Measurements from ENCODE around the gene PICALM.

PICALM gene

DNA sequence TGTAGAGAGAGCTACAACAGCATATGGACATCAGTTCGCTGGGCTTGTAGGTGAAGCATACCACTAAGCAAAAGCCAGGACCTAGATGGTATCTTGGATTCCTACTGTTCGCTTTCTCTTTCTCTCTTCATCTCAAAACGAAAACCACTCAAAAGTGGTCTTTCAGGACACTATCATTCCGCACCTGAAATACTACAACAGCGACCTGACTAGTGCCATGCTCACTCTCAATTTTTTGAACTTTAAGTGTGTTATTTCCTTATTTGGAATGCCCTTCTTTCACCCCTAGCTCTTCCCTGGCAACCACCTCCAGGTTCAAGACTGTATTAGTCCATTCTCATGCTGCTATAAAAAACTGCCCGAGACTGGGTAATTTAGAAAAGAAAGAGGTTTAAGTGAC lies 154.5 kb downstream of the PICALM start:
- TF ChIP-seq, protein P1, sequence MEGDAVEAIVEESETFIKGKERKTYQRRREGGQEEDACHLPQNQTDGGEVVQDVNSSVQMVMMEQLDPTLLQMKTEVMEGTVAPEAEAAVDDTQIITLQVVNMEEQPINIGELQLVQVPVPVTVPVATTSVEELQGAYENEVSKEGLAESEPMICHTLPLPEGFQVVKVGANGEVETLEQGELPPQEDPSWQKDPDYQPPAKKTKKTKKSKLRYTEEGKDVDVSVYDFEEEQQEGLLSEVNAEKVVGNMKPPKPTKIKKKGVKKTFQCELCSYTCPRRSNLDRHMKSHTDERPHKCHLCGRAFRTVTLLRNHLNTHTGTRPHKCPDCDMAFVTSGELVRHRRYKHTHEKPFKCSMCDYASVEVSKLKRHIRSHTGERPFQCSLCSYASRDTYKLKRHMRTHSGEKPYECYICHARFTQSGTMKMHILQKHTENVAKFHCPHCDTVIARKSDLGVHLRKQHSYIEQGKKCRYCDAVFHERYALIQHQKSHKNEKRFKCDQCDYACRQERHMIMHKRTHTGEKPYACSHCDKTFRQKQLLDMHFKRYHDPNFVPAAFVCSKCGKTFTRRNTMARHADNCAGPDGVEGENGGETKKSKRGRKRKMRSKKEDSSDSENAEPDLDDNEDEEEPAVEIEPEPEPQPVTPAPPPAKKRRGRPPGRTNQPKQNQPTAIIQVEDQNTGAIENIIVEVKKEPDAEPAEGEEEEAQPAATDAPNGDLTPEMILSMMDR (IDR thresholded peaks at IDR 0.05; ENCODE audit: low read depth, low read length): no peak
- TF ChIP-seq MYC (IDR thresholded peaks at IDR 0.05; ENCODE audit: low read depth, low read length) (no peak), POLR2A (IDR thresholded peaks at IDR 0.05; ENCODE audit: extremely low read depth, insufficient read length) (no peak)
- TF ChIP-seq, protein P2, sequence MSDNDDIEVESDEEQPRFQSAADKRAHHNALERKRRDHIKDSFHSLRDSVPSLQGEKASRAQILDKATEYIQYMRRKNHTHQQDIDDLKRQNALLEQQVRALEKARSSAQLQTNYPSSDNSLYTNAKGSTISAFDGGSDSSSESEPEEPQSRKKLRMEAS (IDR thresholded peaks at IDR 0.05; ENCODE audit: low read depth, low read length): no peak
- no peak for DNase-seq (ENCODE audit: low read depth)
- no peak overlapping the region for H3K4me3 ChIP-seq (ENCODE audit: low read depth, low read length)

DNA sequence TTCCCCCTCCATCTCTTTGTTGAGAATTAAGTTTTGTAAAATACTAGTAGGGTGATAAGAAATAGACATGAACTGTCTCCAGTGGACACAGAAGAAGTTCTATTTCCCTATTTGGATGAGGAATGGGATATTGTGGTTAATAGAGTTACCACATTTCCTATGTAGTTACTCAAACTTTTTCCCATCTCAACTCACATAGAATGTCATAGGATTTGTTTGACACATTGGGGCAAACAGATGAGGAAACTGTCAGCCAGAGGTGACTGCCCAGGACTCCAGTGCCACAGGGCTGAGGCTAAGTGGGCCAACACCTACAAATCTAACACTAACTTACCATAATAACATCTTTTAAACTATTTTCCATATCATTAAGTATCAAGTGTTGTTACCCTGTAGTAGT lies 155.4 kb downstream of the PICALM start:
- no peak overlapping the region for H3K4me3 ChIP-seq (ENCODE audit: low read depth, low read length)
- DNase-seq (ENCODE audit: low read depth): peak; percentile 28
- TF ChIP-seq POLR2A (IDR thresholded peaks at IDR 0.05; ENCODE audit: extremely low read depth, insufficient read length) (no peak), MYC (IDR thresholded peaks at IDR 0.05; ENCODE audit: low read depth, low read length) (no peak)
- TF ChIP-seq, protein P2 (IDR thresholded peaks at IDR 0.05; ENCODE audit: low read depth, low read length): no peak
- TF ChIP-seq, protein P1 (IDR thresholded peaks at IDR 0.05; ENCODE audit: low read depth, low read length): no peak

DNA sequence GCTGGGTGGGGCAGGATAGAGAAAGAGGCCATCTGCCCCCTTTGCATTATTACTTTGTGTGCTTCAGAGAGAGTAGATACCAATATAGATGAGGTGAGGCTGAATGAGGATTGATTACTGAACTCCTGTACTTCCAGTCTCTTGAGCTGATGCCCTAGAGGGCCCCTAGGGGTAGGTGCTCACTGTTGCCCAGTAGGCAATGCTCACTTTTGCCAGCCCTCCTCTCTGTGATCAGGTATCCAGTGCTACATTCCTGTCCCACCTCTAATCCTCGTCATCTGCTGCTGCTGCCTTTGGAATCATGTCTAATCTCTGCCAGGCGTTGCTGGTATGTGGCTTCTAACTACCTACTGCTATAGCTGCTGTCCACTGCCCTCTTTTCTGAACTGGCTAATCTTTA lies 156.5 kb downstream of the PICALM start:
- no peak overlapping the region for H3K4me3 ChIP-seq (ENCODE audit: low read depth, low read length)
- no peak for DNase-seq (ENCODE audit: low read depth)
- no peak for TF ChIP-seq POLR2A (IDR thresholded peaks at IDR 0.05; ENCODE audit: extremely low read depth, insufficient read length)
- no peak for TF ChIP-seq MYC (IDR thresholded peaks at IDR 0.05; ENCODE audit: low read depth, low read length)
- TF ChIP-seq, protein P1 (IDR thresholded peaks at IDR 0.05; ENCODE audit: low read depth, low read length): no peak
- TF ChIP-seq, protein P2 (IDR thresholded peaks at IDR 0.05; ENCODE audit: low read depth, low read length): no peak

All from NB4 (cell line).